OCI-LY7 (cell line): ENCODE data around the gene DNALI1.

Experiments used
- EZH2phosphoT487 ChIP-seq: fragments of 200-600 bp; sonication (generic); IDR thresholded peaks from 2 replicates; pipeline ENCODE4 v1.6.1; 2018; ENCODE audit warnings: low read depth, borderline replicate concordance, mild to moderate bottlenecking, mixed run types, antibody characterized with exemption, low read length, moderate library complexity, mixed read lengths
- TF ChIP-seq, protein P1 (sequence below): fragments of 200-600 bp; sonication (generic); conservative IDR thresholded peaks from 2 replicates; pipeline ENCODE4 v1.5.1; 2014; ENCODE audit warnings: mild to moderate bottlenecking, antibody characterized with exemption, low read length, moderate library complexity, mixed read lengths

DNA sequence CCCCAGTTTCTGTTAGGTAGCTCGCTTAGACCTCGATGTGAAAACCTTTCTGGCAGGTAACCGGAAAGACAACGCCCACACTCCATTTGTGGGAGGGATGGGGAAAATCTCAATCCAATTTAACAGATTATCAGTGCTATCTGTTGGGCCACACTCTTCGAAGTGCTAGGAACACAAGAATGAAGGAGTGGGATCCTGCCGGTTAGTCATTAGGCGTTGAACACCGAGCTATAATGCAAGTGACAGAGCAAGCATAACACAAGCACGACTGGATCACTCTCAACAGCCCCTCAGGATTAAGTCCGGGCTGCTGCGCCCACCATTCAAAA, 3.2 kb upstream of the DNALI1 start:
- TF ChIP-seq, protein P1, sequence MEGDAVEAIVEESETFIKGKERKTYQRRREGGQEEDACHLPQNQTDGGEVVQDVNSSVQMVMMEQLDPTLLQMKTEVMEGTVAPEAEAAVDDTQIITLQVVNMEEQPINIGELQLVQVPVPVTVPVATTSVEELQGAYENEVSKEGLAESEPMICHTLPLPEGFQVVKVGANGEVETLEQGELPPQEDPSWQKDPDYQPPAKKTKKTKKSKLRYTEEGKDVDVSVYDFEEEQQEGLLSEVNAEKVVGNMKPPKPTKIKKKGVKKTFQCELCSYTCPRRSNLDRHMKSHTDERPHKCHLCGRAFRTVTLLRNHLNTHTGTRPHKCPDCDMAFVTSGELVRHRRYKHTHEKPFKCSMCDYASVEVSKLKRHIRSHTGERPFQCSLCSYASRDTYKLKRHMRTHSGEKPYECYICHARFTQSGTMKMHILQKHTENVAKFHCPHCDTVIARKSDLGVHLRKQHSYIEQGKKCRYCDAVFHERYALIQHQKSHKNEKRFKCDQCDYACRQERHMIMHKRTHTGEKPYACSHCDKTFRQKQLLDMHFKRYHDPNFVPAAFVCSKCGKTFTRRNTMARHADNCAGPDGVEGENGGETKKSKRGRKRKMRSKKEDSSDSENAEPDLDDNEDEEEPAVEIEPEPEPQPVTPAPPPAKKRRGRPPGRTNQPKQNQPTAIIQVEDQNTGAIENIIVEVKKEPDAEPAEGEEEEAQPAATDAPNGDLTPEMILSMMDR: no peak
- TF ChIP-seq EZH2phosphoT487: no peak
